Body of pancreas (tissue), 4 donors: ENCODE results near the gene ACAD10.

Source experiments
- POLR2A ChIP-seq, 3 donors: fragments of 450-650 bp; IDR thresholded peaks; one replicate each; pipeline ENCODE4 v1.6.1; 2016; ENCODE audit warnings: antibody characterized with exemption in 3 of 3, mild to moderate bottlenecking in 2 of 3
- TF ChIP-seq, protein P1 (sequence below), 7 experiments: fragments of 450-650 bp in 4 of 7; fragments of 200-600 bp in 3 of 7; sonication (generic) in 3 of 7; IDR thresholded peaks; one replicate each; pipeline ENCODE4 v1.5.1; 2016 to 2019; ENCODE audit warnings: antibody characterized with exemption in 7 of 7

GRCh38 chr12:111636209-111636945 is 49.5 kb upstream of the ACAD10 start:
- no peak for TF ChIP-seq POLR2A (IDR thresholded peaks at IDR 0.05)
- TF ChIP-seq, protein P1, sequence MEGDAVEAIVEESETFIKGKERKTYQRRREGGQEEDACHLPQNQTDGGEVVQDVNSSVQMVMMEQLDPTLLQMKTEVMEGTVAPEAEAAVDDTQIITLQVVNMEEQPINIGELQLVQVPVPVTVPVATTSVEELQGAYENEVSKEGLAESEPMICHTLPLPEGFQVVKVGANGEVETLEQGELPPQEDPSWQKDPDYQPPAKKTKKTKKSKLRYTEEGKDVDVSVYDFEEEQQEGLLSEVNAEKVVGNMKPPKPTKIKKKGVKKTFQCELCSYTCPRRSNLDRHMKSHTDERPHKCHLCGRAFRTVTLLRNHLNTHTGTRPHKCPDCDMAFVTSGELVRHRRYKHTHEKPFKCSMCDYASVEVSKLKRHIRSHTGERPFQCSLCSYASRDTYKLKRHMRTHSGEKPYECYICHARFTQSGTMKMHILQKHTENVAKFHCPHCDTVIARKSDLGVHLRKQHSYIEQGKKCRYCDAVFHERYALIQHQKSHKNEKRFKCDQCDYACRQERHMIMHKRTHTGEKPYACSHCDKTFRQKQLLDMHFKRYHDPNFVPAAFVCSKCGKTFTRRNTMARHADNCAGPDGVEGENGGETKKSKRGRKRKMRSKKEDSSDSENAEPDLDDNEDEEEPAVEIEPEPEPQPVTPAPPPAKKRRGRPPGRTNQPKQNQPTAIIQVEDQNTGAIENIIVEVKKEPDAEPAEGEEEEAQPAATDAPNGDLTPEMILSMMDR (IDR thresholded peaks at IDR 0.05) = no peak
